Tibial nerve (tissue), 4 donors: ENCODE results near the gene PSKH1. TPM values are rescaled to one million over a fixed set of nuclear protein-coding genes. Genes with fewer than 3 reads are reported as not detected.

Source experiments
- DNase-seq, 2 donors: peaks; one replicate each; pipeline ENCODE4 v3.0.0-alpha.2; 2019; ENCODE audit warnings: low spot score in 2 of 2
- H3K27ac ChIP-seq, 4 donors: fragments of 200-600 bp; sonication (generic) in 3 of 4; one replicate each; pipeline ENCODE4 v1.5.1; 2017 to 2019; ENCODE audit warnings: mild to moderate bottlenecking in 1 of 4
- H3K27me3 ChIP-seq, 2 donors: fragments of 200-600 bp; sonication (generic) in 1 of 2; one replicate each; pipeline versions ENCODE4 v1.5.1 to v1.6.0; 2017 to 2019
- H3K36me3 ChIP-seq, 3 donors: fragments of 200-600 bp; sonication (generic); one replicate each; pipeline ENCODE4 v1.5.1; 2018 to 2019
- H3K4me1 ChIP-seq, 4 donors: fragments of 200-600 bp; sonication (generic) in 3 of 4; one replicate each; pipeline ENCODE4 v1.5.1; 2017 to 2019
- H3K4me3 ChIP-seq, 4 donors: fragments of 200-600 bp; sonication (generic) in 3 of 4; one replicate each; pipeline ENCODE4 v1.5.1; 2017 to 2019; ENCODE audit warnings: mild to moderate bottlenecking in 1 of 4, moderate library complexity in 1 of 4
- H3K9me3 ChIP-seq, 4 donors: fragments of 200-600 bp; sonication (generic) in 3 of 4; one replicate each; pipeline ENCODE4 v1.5.1; 2017 to 2019
- EP300 ChIP-seq, 2 donors: sonication (generic); formaldehyde crosslinking; IDR thresholded peaks; one replicate each; pipeline ENCODE4 v1.6.1; 2017; ENCODE audit warnings: antibody characterized with exemption in 2 of 2, mild to moderate bottlenecking in 1 of 2
- POLR2A ChIP-seq, 2 donors: fragments of 450-650 bp; IDR thresholded peaks; one replicate each; pipeline ENCODE4 v1.6.1; 2017; ENCODE audit warnings: antibody characterized with exemption in 2 of 2, mild to moderate bottlenecking in 2 of 2, moderate library complexity in 2 of 2
- WGBS, 2 donors: methylation state at CpG; one replicate each; pipeline ENCODE4 v1.1.5; 2018; 5-methylcytosine and 5-hydroxymethylcytosine counted together
- total RNA-seq, 4 donors: library from RNA; depleted of rRNA; stranded (reverse); fragments of >200 nt; gene quantifications; one replicate each; pipeline ENCODE4 v1.1.0, GENCODE V29; 2016
- TF ChIP-seq, protein P1 (sequence below), 5 experiments: fragments of 200-600 bp in 3 of 5; fragments of 450-650 bp in 2 of 5; sonication (generic) in 3 of 5; IDR thresholded peaks; one replicate each; pipeline ENCODE4 v1.5.1; 2016 to 2019; ENCODE audit warnings: antibody characterized with exemption in 5 of 5, mild to moderate bottlenecking in 3 of 5, moderate library complexity in 2 of 5

The PSKH1 gene
- total RNA-seq, 4 donors from 2014 or later = 22.2 to 30.8 (median 24.2) TPM

DNA sequence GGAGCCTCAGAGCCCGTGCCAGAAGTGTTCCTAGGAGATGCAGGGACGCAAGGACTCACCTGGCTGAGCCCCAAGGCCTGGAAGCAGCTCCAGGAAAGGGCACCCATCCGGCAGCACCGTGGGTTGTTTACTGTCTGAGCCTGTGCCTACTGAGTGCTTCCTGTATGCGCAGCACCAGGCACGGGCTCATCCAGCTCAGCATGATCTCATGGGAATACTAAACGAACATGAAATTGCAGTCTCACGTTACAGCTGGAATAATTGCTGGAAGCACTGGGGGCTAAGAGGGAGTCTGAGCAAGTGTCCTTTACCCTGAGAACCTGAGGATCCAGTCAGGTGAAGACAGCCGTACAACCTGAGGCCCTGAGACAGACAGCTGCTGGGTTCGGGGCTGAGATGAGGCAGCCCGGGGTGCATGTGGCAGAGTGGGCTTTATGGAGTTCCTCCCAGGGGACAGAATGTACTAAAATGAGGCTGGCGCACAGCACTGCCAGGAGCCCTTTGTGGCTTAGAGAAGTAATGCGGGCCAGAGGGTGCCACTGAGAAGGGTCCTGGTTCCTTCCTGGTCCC, 33.2 kb downstream of the PSKH1 start:
- H3K4me1 ChIP-seq = peaks cover 0 to 53% (median 4%) of the 10 kb centered on the region in 4 donors
- peaks cover 0 to 66% (median 5%) of the 10 kb centered on the region in 3 donors for H3K36me3 ChIP-seq
- TF ChIP-seq EP300 (IDR thresholded peaks at IDR 0.05) = no peak
- no peak for TF ChIP-seq POLR2A (IDR thresholded peaks at IDR 0.05)
- TF ChIP-seq, protein P1, sequence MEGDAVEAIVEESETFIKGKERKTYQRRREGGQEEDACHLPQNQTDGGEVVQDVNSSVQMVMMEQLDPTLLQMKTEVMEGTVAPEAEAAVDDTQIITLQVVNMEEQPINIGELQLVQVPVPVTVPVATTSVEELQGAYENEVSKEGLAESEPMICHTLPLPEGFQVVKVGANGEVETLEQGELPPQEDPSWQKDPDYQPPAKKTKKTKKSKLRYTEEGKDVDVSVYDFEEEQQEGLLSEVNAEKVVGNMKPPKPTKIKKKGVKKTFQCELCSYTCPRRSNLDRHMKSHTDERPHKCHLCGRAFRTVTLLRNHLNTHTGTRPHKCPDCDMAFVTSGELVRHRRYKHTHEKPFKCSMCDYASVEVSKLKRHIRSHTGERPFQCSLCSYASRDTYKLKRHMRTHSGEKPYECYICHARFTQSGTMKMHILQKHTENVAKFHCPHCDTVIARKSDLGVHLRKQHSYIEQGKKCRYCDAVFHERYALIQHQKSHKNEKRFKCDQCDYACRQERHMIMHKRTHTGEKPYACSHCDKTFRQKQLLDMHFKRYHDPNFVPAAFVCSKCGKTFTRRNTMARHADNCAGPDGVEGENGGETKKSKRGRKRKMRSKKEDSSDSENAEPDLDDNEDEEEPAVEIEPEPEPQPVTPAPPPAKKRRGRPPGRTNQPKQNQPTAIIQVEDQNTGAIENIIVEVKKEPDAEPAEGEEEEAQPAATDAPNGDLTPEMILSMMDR (IDR thresholded peaks at IDR 0.05) = no peak
- WGBS, 2 donors = 46 to 53% methylated on average over 7 to 13 of the region's 13 CpGs
- H3K27me3 ChIP-seq = no peaks in the 10 kb centered on the region
- H3K4me3 ChIP-seq = no peak overlapping the region
- H3K9me3 ChIP-seq = no peaks in the 10 kb centered on the region
- DNase-seq = peak in 1 of 2 donors; percentile 9
- H3K27ac ChIP-seq = peak overlapping the region; percentile 2 to 62 (median 20)

- Histone ChIP-seq H3K9me3 (no peaks in the 10 kb centered on the region), H3K36me3 (peaks cover 0 to 75% (median 5%) of the 10 kb centered on the region in 3 donors), H3K27ac (peak overlapping the region in 2 of 4 donors; percentile 7 to 62), H3K27me3 (no peaks in the 10 kb centered on the region), H3K4me3 (no peak overlapping the region), H3K4me1 (peaks cover 0 to 44% (median 0%) of the 10 kb centered on the region in 4 donors)
- DNase-seq = peak in 1 of 2 donors; percentile 10
- WGBS, 2 donors = 83 to 94% methylated on average over 21 to 22 of the region's 22 CpGs
- TF ChIP-seq EP300 (IDR thresholded peaks at IDR 0.05) (no peak), POLR2A (IDR thresholded peaks at IDR 0.05) (no peak)
- TF ChIP-seq, protein P1 (IDR thresholded peaks at IDR 0.05) = no peak
Measured at GRCh38 chr16:67927131-67927941, 34.3 kb downstream of the PSKH1 start.

DNA sequence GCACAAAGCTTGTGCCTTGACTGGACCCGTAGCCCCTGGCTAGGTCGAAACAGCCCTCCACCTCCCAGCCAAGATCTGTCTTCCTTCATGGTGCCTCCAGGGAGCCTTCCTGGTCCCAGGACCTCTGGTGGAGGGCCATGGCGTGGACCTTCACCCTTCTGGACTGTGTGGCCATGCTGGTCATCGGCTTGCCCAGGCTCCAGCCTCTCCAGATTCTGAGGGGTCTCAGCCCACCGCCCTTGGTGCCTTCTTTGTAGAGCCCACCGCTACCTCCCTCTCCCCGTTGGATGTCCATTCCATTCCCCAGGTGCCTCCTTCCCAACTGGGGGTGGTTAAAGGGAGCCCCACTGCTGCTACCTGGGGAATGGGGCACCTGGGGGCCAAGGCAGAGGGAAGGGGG, 35.1 kb downstream of the PSKH1 start:
- no peak overlapping the region for H3K4me3 ChIP-seq
- peaks cover 0 to 70% (median 5%) of the 10 kb centered on the region in 3 donors for H3K36me3 ChIP-seq
- TF ChIP-seq EP300 (IDR thresholded peaks at IDR 0.05) (no peak), POLR2A (IDR thresholded peaks at IDR 0.05) (no peak)
- TF ChIP-seq, protein P1 (IDR thresholded peaks at IDR 0.05) = no peak
- no peak for DNase-seq
- H3K27ac ChIP-seq = no peak overlapping the region
- no peaks in the 10 kb centered on the region for H3K27me3 ChIP-seq
- 83 to 87% methylated on average over 7 of the region's 7 CpGs for WGBS, 2 donors
- no peaks in the 10 kb centered on the region for H3K9me3 ChIP-seq
- peaks cover 0 to 36% (median 0%) of the 10 kb centered on the region in 4 donors for H3K4me1 ChIP-seq

GRCh38 chr16:67928561-67929364, 35.7 kb downstream of the PSKH1 start:
- TF ChIP-seq EP300 (IDR thresholded peaks at IDR 0.05) (peak in 1 of 2 donors; percentile 8), POLR2A (IDR thresholded peaks at IDR 0.05) (no peak)
- TF ChIP-seq, protein P1 (IDR thresholded peaks at IDR 0.05) = peak; percentile 66 to 93 (median 77)
- Histone ChIP-seq H3K27ac (no peak overlapping the region), H3K36me3 (peaks cover 0 to 67% (median 5%) of the 10 kb centered on the region in 3 donors), H3K27me3 (no peaks in the 10 kb centered on the region), H3K4me1 (peaks cover 0 to 32% (median 0%) of the 10 kb centered on the region in 4 donors), H3K9me3 (no peaks in the 10 kb centered on the region), H3K4me3 (no peak overlapping the region)
- 46 to 50% methylated on average over 13 to 14 of the region's 16 CpGs for WGBS, 2 donors
- peak; percentile 59 to 81 for DNase-seq
